Measurements from ENCODE around the gene NLRC5.

Gene NLRC5

DNA sequence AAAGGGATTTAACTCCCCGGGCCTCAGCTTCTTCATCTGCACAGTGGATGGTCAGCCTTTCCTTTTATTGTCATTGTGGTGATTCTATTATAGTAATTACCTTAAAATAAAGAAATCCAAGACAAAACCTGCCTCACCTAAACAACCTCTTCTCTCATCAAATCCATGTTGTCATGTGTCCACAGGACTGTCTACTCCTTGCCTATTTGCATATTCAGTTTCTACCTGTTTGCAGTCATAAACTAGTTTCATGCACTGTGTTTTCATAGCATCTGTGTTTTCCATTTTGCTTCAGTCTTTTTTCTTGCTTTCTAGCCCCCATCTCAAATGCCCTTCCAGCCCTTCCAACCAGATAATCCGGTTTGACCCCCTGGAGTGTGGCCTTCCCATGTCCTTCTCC, 58.7 kb downstream of the NLRC5 start:
- H3K27me3 ChIP-seq (ENCODE audit: control insufficient read depth in 1 of 2, insufficient read depth in 2 of 2, low read length in 2 of 2) = no peaks in the 10 kb centered on the region
- H3K9ac ChIP-seq (ENCODE audit: low read length) = no peak overlapping the region
- no peaks in the 10 kb centered on the region for H3K4me1 ChIP-seq (ENCODE audit: insufficient read depth, low read length)
- no peak overlapping the region for H3K4me3 ChIP-seq (ENCODE audit: low read depth in 1 of 2, low read length in 2 of 2)
- H3K9me3 ChIP-seq (ENCODE audit: low read length) = no peaks in the 10 kb centered on the region
- peaks cover 3% of the 10 kb centered on the region for H3K36me3 ChIP-seq (ENCODE audit: insufficient read depth, low read length)
- no peak overlapping the region for H3K27ac ChIP-seq (ENCODE audit: low read depth, low read length)

DNA sequence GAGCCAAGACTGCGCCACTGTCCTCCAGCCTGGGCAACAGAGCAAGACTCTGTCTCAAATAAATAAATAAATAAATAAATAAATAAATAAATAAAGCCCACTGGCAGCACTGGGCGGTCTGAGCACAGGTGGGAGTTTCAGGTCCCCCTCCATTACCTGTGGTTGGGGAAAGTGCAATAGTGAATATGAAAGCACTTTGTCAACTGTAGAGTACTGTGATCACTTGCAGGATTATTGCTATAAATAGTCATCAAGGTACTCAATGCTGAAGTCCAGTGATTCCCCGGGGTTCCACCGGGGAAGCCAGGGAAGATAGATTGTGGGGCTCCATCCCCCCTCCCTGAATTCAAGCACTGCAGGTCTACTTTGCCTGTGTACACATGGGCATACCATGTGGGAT, 60.3 kb downstream of the NLRC5 start:
- Histone ChIP-seq H3K36me3 (ENCODE audit: insufficient read depth, low read length) (no peaks in the 10 kb centered on the region), H3K9me3 (ENCODE audit: low read length) (no peaks in the 10 kb centered on the region), H3K9ac (ENCODE audit: low read length) (no peak overlapping the region), H3K27me3 (ENCODE audit: control insufficient read depth in 1 of 2, insufficient read depth in 2 of 2, low read length in 2 of 2) (no peaks in the 10 kb centered on the region), H3K4me1 (ENCODE audit: insufficient read depth, low read length) (no peaks in the 10 kb centered on the region), H3K4me3 (ENCODE audit: low read depth in 1 of 2, low read length in 2 of 2) (no peak overlapping the region), H3K27ac (ENCODE audit: low read depth, low read length) (no peak overlapping the region)

DNA sequence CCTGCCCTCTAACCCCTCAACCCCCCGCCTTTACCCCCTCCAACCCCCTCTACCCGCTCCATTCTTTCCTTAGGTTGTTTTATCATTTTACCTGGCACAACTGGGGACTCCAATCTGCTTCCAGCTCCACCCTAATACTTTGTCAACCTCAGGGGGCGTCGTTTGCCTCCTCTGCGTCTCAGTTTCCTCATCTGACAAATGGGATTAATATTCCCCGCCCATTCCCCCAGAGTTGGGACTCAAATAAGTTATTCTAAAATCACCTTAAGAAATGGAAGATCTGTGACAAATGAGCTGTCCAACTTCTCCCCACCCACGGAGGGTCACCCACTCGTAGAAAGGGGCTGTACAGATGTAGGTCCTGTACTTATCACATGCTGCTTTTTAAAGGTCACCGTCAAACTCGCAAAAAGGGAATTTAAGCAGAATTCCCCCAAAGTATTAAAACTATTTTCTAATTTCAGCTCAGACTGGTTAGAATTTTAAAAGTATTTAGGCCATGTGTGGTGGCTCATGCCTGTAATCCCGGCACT, 62.4 kb downstream of the NLRC5 start:
- no peaks in the 10 kb centered on the region for H3K4me1 ChIP-seq (ENCODE audit: insufficient read depth, low read length)
- H3K9me3 ChIP-seq (ENCODE audit: low read length) = no peaks in the 10 kb centered on the region
- no peak overlapping the region for H3K9ac ChIP-seq (ENCODE audit: low read length)
- no peaks in the 10 kb centered on the region for H3K27me3 ChIP-seq (ENCODE audit: control insufficient read depth in 1 of 2, insufficient read depth in 2 of 2, low read length in 2 of 2)
- H3K27ac ChIP-seq (ENCODE audit: low read depth, low read length) = no peak overlapping the region
- H3K4me3 ChIP-seq (ENCODE audit: low read depth in 1 of 2, low read length in 2 of 2) = no peak overlapping the region
- peaks cover 8% of the 10 kb centered on the region for H3K36me3 ChIP-seq (ENCODE audit: insufficient read depth, low read length)

- no peak overlapping the region for H3K4me3 ChIP-seq (ENCODE audit: low read depth in 1 of 2, low read length in 2 of 2)
- H3K27me3 ChIP-seq (ENCODE audit: control insufficient read depth in 1 of 2, insufficient read depth in 2 of 2, low read length in 2 of 2) = no peaks in the 10 kb centered on the region
- H3K27ac ChIP-seq (ENCODE audit: low read depth, low read length) = no peak overlapping the region
- no peaks in the 10 kb centered on the region for H3K4me1 ChIP-seq (ENCODE audit: insufficient read depth, low read length)
- H3K9me3 ChIP-seq (ENCODE audit: low read length) = no peaks in the 10 kb centered on the region
- no peak overlapping the region for H3K9ac ChIP-seq (ENCODE audit: low read length)
- H3K36me3 ChIP-seq (ENCODE audit: insufficient read depth, low read length) = peaks cover 8% of the 10 kb centered on the region
Measured at GRCh38 chr16:57053206-57053605, 63.8 kb downstream of the NLRC5 start.

GRCh38 chr16:57054338-57054737, 65.0 kb downstream of the NLRC5 start:
- Histone ChIP-seq H3K4me3 (ENCODE audit: low read depth in 1 of 2, low read length in 2 of 2) (no peak overlapping the region), H3K9me3 (ENCODE audit: low read length) (no peaks in the 10 kb centered on the region), H3K9ac (ENCODE audit: low read length) (no peak overlapping the region), H3K27me3 (ENCODE audit: control insufficient read depth in 1 of 2, insufficient read depth in 2 of 2, low read length in 2 of 2) (no peaks in the 10 kb centered on the region), H3K4me1 (ENCODE audit: insufficient read depth, low read length) (no peaks in the 10 kb centered on the region), H3K36me3 (ENCODE audit: insufficient read depth, low read length) (peaks cover 8% of the 10 kb centered on the region), H3K27ac (ENCODE audit: low read depth, low read length) (no peak overlapping the region)

- no peak overlapping the region for H3K27ac ChIP-seq (ENCODE audit: low read depth, low read length)
- H3K27me3 ChIP-seq (ENCODE audit: control insufficient read depth in 1 of 2, insufficient read depth in 2 of 2, low read length in 2 of 2) = no peaks in the 10 kb centered on the region
- H3K4me1 ChIP-seq (ENCODE audit: insufficient read depth, low read length) = no peaks in the 10 kb centered on the region
- H3K9ac ChIP-seq (ENCODE audit: low read length) = no peak overlapping the region
- H3K9me3 ChIP-seq (ENCODE audit: low read length) = no peaks in the 10 kb centered on the region
- H3K36me3 ChIP-seq (ENCODE audit: insufficient read depth, low read length) = peaks cover 8% of the 10 kb centered on the region
- H3K4me3 ChIP-seq (ENCODE audit: low read depth in 1 of 2, low read length in 2 of 2) = no peak overlapping the region
Measured at GRCh38 chr16:57054771-57055170, 65.4 kb downstream of the NLRC5 start.

DNA sequence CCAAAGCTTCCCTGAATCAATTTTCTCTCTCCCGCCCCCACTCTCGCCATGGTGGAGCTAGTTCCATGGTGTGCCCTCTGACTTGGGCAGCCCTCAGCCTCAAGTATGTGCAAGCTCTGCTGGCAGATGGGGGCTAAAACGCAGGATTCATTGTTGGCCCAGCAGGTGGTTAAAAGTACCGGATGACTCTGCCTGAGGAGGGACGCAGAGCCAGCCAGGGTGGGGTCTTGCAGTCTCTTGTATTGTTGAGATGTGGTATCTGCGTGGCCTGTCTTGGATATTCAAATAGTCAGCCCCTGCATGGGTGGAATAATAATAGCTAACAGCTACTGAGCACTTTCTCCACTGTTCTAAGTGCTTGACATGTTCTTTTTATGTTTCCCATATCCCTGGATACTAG, 66.3 kb downstream of the NLRC5 start:
- H3K36me3 ChIP-seq (ENCODE audit: insufficient read depth, low read length) = peaks cover 12% of the 10 kb centered on the region
- H3K9ac ChIP-seq (ENCODE audit: low read length) = no peak overlapping the region
- no peak overlapping the region for H3K27ac ChIP-seq (ENCODE audit: low read depth, low read length)
- H3K27me3 ChIP-seq (ENCODE audit: control insufficient read depth in 1 of 2, insufficient read depth in 2 of 2, low read length in 2 of 2) = no peaks in the 10 kb centered on the region
- no peaks in the 10 kb centered on the region for H3K4me1 ChIP-seq (ENCODE audit: insufficient read depth, low read length)
- H3K4me3 ChIP-seq (ENCODE audit: low read depth in 1 of 2, low read length in 2 of 2) = no peak overlapping the region
- no peaks in the 10 kb centered on the region for H3K9me3 ChIP-seq (ENCODE audit: low read length)

GRCh38 chr16:57058291-57058861, 69.0 kb downstream of the NLRC5 start:
- Histone ChIP-seq H3K9me3 (ENCODE audit: low read length) (no peaks in the 10 kb centered on the region), H3K9ac (ENCODE audit: low read length) (no peak overlapping the region), H3K27me3 (ENCODE audit: control insufficient read depth in 1 of 2, insufficient read depth in 2 of 2, low read length in 2 of 2) (no peaks in the 10 kb centered on the region), H3K4me3 (ENCODE audit: low read depth in 1 of 2, low read length in 2 of 2) (no peak overlapping the region), H3K4me1 (ENCODE audit: insufficient read depth, low read length) (peaks cover 11% of the 10 kb centered on the region), H3K36me3 (ENCODE audit: insufficient read depth, low read length) (peaks cover 12% of the 10 kb centered on the region), H3K27ac (ENCODE audit: low read depth, low read length) (no peak overlapping the region)

- no peaks in the 10 kb centered on the region for H3K27me3 ChIP-seq (ENCODE audit: control insufficient read depth in 1 of 2, insufficient read depth in 2 of 2, low read length in 2 of 2)
- no peaks in the 10 kb centered on the region for H3K9me3 ChIP-seq (ENCODE audit: low read length)
- peak overlapping the region; percentile 20 for H3K27ac ChIP-seq (ENCODE audit: low read depth, low read length)
- no peak overlapping the region for H3K4me3 ChIP-seq (ENCODE audit: low read depth in 1 of 2, low read length in 2 of 2)
- H3K36me3 ChIP-seq (ENCODE audit: insufficient read depth, low read length) = peaks cover 7% of the 10 kb centered on the region
- peaks cover 11% of the 10 kb centered on the region for H3K4me1 ChIP-seq (ENCODE audit: insufficient read depth, low read length)
- no peak overlapping the region for H3K9ac ChIP-seq (ENCODE audit: low read length)
Measured at GRCh38 chr16:57060323-57061083, 71.1 kb downstream of the NLRC5 start.

DNA sequence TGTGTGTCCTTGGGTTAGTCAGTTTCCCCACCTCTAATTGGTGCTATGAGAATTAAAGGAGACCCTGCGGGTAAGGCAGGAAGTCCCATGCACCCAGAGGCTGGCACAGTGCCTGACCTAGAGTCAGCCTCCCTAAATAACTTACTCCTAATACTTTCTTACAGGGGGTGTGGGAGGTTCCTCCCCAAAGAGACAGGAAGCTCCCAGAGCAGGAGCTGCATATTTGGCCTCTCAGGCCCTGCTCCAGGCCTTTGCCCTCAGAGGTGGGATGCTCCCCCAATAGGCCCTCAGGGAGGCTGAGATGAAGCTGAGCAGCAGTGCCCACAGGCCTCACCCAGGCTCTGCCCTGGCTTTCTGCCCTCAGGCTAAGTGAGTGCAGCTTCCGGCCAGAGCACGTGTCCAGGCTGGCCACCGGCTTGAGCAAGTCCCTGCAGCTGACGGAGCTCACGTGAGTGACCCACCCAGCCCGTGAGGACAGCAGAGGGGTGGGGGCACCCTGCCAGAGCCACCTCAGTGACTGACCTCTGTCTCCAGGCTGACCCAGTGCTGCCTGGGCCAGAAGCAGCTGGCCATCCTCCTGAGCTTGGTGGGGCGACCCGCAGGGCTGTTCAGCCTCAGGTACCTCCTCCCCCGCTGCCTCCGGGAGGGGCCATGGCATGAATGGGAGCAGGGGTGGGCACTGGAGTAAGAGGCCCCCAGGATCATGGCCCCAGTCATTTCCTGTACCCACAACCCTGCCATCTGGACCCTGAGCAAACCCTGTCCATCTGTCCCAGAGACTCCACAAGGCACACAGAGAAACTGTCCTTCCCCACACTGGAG, 71.9 kb downstream of the NLRC5 start:
- H3K4me3 ChIP-seq (ENCODE audit: low read depth in 1 of 2, low read length in 2 of 2) = no peak overlapping the region
- H3K9ac ChIP-seq (ENCODE audit: low read length) = no peak overlapping the region
- peaks cover 4% of the 10 kb centered on the region for H3K36me3 ChIP-seq (ENCODE audit: insufficient read depth, low read length)
- no peaks in the 10 kb centered on the region for H3K9me3 ChIP-seq (ENCODE audit: low read length)
- H3K27me3 ChIP-seq (ENCODE audit: control insufficient read depth in 1 of 2, insufficient read depth in 2 of 2, low read length in 2 of 2) = no peaks in the 10 kb centered on the region
- H3K27ac ChIP-seq (ENCODE audit: low read depth, low read length) = no peak overlapping the region
- peaks cover 11% of the 10 kb centered on the region for H3K4me1 ChIP-seq (ENCODE audit: insufficient read depth, low read length)

DNA sequence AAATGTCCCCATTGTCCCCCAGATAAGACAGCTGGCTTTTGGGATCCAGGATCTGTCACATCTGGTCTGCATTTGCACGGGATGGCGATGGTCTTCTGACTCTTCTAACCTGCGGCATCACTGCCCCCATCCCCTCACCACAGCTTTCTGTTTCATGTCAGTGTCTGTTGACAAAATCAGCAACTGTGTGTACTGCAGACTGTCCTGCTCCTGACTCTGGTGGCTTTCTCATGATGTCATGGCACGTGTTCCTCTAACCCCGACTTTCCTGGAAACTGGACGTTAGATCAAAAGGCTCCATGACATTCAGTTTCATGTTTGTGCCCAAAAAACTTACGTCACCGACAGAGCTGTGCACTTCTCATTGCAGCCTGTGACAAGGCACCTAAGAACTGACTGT, 73.0 kb downstream of the NLRC5 start:
- Histone ChIP-seq H3K36me3 (ENCODE audit: insufficient read depth, low read length) (peaks cover 4% of the 10 kb centered on the region), H3K27ac (ENCODE audit: low read depth, low read length) (no peak overlapping the region), H3K9me3 (ENCODE audit: low read length) (no peaks in the 10 kb centered on the region), H3K4me3 (ENCODE audit: low read depth in 1 of 2, low read length in 2 of 2) (no peak overlapping the region), H3K4me1 (ENCODE audit: insufficient read depth, low read length) (peaks cover 11% of the 10 kb centered on the region), H3K27me3 (ENCODE audit: control insufficient read depth in 1 of 2, insufficient read depth in 2 of 2, low read length in 2 of 2) (no peaks in the 10 kb centered on the region), H3K9ac (ENCODE audit: low read length) (no peak overlapping the region)

Data from muscle layer of colon (tissue), 2 donors.